Stimulated activated CD8-positive, alpha-beta memory T cell treated with anti-CD3 and anti-CD28 coated beads, Interleukin-15, amount 100 ng/mL, for 24 hours (primary cell): Measurements from ENCODE around the gene ZNF560.
"Not testable (repeated sequence)": the region's sequence is repeated elsewhere in the genome, so short reads cannot be mapped to it uniquely, and the experiment has no call there.

ENCODE experiments used
- DNase-seq: peaks from one replicate; pipeline ENCODE4 v3.0.0-alpha.2; 2020; ENCODE audit warnings: low read depth

ZNF560 gene

DNA sequence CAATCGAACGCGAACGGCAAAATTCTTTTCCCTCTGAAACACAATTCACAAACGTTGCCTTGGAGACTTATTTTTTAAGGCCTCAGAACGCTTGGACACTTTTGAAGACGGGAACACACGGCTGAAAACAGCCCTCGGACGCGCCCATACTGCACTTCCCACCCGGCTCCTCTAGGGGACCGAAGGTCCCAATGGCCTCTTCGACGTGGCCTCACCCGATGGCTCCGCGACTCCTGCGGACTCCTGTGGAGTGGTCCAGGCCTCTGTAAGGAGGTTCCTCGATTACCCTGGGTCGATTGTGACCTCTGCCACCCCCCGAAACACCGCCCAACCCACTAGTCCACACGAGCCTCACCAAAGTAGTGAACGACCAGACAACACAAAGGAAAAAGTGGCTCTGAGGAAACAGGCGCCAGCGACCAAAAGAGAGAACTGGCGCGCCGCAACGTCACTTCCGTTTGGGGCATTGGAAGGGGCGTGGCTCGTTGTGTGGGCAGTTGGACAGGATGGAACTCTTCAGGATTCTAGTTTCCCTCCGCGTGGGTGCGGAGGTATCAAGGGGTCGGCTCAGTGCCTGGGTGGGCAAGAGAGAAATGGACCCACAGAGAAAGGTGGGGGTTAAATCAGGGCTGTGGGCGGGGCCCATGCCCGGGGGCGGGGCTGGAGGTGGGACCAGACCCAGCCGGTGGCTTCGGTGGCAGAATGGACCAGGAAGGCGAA is at the start of gene ZNF560:
Gene ZNF560 (minus strand): TSS at position 434 of the 720 bp plus-strand sequence. CDS start 23,303 bp downstream, outside the sequence.
- no peak for DNase-seq

DNA sequence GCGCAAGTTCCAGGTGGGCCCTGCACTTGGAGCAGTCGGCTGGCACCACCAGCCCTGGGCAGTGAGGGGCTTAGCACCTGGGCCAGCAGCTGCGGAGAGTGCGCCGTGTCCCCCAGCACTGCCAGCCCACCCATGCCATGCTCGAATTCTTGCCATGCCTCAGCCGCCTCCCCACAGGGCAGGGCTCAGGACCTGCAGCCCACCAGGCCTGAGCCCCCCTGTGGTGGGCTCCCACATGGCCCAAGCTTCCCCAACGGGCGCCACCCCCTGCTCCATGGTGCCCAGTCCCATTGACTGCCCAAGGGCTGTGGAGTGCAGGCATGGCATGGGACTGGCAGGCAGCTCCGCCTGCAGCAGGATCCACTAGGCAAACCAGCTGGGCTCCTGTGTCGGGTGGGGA is 49.5 kb upstream of the ZNF560 start:
- DNase-seq = no peak

DNA sequence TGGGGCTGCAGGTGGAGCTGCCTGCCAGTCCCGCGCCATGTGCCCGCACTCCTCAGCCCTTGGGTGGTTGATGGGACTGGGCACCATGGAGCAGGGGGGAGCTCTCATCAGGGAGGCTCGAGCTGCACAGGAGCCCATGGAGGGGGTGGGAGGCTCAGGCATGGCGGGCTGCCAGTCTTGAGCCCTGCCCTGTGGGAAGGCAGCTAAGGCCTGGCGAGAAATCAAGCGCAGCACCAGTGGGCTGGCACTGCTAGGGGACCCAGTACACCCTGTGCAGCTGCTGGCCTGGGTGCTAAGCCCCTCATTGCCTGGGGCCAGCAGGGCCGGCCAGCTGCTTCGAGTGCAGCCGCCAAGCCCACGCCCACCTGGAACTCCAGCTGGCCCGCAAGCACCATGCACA is 42.9 kb upstream of the ZNF560 start:
- DNase-seq = not testable (repeated sequence)

DNA sequence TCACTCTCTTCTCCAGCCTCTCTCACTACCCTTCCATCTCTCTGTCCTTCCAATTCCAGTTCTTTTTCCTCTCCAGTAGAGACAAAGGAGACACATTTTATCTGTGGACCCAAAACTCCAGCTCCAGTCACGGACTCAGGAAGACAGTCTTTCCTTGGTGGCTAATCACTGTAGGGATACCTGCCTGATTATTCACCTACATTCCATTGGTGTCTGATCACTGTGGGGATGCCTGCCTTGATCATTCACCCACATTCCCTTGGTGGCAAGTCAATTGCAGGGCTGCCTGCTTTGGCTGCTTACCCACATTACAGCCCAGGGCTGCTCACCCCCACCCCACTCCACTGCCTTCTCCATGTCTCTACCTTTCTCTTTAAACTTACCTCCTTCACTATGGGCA is 41.5 kb upstream of the ZNF560 start:
- DNase-seq = not testable (repeated sequence)

DNA sequence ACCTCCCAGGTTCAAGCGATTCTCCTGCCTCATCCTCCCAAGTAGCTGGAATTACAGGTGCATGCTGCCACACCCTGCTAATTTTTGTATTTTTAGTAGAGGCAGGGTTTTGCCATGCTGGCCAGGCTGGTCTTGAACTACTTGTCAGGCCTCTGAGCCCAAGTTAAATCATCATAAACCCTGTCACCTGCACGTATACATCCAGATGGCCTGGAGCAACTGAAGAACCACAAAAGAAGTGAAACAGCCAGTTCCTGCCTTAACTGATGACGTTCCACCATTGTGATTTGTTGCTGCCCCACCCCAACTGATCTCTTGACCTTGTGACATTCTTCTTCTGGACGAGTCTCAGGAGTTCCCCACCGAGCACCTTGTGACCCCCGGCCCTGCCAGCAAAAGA is 40.8 kb upstream of the ZNF560 start:
- not testable (repeated sequence) for DNase-seq

DNA sequence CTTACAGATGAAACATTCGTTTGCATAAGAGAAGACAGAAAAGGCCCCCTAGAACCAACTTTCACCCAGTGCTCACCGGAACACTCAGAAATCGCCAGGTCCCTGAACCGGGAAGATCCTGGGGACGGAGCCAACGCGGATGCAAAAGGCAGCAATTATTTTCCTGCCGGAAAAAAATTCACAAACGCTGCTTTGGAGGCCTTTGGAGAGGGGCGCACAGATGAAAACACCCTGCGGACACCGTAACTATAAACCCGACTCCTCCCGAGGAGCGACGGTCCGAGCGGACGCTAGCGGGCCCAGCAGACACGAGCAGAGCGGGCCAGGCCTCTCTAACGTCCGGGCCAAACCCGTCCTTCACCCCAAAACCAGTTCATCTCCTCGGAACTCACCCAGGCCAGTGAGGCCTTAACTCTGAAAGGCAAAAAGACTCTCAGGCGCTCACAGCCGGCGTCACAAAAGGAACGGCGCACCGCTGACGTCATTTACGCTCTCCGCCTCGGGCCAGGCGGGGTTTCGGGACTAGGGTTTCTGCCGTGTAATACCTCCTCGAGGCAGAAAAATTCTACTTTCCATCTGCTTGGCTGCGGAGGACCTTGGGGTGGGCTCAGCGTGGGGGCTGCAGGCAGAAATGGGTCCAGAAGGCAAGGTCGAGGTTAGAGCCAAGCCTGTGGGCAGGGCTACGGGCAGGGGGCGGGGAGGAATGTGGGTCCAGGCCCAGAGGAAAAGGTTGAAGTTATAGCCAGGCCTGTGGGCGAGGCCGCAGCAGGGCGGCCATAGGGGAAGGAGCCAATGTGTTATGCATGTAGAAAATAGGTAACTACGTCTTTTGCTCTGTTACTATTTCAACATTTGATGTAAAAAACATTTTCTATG is 40.0 kb upstream of the ZNF560 start, which contains the start of gene ZNF426:
Gene ZNF426 (minus strand): TSS at position 463 of the 876 bp plus-strand sequence. CDS start 2,413 bp downstream, outside the sequence.
- peak; percentile 71 for DNase-seq

DNA sequence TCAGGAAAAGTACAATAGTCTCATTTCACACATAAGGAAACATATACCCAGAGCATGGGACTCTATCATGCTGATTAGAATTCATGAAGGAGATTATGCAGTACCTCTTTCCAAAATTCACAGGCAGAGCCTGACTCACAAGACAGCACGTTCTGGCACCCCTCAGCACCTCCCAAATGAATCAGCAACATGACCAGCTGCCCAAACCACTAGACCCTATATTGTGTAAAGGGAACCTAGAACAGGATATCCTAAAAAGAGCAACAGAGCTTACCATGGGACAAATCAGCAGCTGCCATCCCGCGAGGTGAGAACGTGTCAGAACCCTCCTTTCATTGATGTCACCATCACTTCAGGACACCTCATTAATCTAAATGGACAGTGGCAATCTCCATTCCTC is 37.5 kb upstream of the ZNF560 start:
- DNase-seq = no peak

DNA sequence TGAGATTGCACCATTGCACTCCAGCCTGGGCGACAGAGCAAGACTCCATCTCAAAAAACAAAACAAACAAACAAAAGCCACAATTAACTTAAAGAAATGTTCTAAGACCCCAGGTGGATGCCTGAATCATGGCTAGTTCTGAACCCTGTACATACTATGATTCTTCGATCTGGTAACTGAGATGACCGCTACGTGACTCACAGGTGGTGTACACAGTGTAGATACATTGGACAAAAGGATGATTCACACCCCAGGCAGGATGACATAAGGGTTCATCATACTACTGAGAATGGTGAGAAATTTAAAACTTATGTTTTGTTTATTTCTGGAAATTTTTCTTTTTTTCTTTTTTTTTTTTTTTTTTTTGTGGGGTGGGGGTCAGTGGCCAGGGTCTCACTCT is 33.5 kb upstream of the ZNF560 start:
- no peak for DNase-seq

DNA sequence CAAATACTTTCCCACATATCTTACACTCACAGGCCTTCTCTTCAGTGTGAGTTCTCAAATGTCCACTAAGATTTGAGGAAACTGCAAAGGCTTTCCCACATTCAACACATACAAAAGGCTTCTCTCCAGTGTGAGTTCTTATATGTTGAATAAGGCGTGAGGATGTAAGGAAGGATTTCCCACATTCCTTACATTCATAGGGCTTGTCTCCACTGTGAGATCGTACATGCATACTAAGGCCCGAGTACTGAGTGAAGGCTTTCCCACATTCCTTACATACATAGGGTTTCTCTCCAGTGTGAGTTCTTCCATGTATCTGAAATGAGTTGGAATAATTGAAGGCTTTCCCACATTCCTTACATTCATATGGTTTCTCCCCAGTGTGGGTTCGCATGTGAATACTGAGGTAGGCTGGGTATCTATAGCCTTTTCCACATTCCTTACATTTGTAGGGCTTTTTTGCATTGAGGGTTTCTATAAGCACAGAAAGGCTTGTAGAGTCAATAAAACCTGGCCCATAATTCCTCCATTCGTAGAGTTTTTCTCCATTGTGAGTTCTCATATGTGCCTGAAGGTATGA is 30.4 kb upstream of the ZNF560 start:
- DNase-seq = no peak

DNA sequence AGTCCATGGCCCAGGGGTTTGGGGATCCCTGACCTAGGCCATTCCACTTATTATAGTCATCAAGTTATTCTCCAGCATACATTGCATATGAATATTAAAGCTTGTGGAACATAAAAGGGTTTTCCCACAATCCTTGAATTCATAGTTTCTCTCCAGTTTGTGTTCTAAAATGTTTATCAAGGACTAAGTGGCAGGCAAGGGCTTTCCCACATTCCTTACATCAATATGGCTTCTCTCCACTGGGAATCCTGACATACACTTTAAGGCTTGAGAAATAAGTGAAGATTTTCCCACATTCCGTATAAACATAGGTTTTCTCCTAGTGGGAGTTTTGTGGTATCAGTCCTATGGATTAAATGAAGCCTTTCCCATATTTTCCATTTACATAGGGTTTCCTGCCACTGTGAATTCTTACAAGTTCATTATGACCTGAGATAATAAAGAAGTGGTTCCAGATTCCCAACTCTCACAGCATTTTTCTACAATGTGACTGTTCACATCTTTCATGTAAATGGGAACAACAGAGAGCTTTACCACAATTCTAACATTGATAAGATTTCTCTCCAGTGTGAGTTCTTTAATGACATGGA is 25.6 kb upstream of the ZNF560 start:
- no peak for DNase-seq

DNA sequence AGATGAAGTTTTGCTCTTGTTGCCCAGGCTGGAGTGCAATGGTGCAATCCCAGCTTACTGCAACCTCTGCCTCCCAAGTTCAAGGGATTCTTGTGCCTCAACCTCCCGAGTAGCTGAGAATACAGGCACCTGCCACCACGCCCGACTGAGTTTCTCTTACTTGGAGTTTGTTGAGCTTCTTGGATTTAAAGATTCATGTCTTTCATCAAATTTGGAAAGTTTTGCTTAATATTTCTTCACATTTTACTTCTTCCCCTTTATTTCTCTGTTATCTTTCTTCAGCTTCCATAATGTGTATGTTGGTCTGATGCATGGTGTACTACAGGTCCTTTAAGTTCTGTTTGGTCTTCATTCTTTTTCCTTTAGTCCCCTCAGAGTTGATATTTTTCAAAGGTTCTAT is 8.9 kb upstream of the ZNF560 start:
- no peak for DNase-seq

DNA sequence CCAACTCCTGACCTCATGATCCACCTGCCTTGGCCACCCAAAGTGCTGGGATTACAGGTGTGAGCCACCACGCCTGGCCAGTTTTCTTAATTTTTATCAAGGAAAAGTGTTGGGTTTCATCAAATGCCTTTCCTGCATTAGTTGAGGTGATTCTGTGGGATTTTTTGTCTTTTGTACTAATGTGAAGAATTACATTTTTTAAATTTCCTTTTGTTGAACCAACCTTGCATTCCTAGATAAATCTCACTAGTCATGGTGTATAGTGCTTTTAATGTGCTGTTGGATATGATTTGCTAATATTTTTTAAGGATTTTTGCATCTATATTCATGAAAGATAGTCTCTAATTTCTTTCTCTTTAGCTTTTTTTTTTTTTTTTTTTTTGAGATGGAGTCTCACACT is 2.4 kb upstream of the ZNF560 start:
- DNase-seq = no peak

DNA sequence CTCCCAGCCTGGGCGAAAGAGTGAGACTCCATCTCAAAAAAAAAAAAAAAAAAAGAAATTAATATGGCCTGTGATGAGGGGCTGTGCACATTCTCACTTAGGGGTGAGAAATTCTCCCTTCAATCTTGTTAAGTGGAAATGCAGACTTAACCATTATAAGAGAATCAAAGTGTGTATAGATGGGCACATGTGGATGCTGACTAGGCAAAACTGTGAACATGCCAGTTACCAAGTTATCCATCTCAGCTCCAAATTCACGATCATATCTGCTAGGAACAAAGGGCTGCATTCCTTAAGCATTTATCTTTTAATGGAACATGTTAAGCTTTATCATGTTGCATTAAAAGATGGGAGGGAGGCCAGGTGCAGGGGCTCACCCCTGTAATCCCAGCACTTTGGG is 4.3 kb downstream of the ZNF560 start:
- no peak for DNase-seq

DNA sequence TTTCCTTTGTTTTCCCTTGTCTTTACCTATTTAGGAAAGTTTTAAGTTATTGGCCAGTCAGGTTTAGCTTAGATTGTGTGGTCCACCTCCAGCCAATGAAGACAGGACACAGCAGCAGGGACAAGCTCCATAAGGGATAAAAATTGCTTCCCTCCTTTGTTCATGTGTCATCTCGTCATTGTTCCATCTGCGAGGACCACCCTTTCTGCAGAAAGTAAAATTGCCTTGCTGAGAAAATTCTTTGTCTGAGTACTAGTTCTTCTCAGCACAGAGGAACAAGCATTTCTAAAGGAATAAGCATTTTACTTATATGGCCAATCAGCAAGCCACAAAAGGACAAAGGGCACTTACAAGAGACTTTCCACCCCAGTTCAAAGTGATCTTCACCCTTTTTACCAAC is 11.4 kb downstream of the ZNF560 start:
- no peak for DNase-seq

DNA sequence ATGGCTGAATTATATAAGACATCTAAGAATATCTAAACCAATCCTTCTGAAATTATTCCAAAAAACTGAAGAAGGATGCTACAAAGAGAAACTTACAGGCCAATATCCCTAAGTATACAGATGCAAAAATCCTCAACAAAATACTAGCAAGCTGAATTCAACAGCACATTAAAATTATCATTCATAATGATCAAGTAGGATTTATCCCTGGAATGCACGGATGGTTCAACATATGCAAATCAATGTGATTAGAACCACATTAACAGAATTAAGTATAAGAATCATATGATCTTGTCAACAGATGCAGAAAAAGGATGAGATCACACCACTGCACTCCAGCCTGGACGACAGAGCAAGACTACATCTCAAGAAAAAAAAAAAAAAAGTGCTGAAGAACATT is 13.3 kb downstream of the ZNF560 start:
- DNase-seq = no peak

DNA sequence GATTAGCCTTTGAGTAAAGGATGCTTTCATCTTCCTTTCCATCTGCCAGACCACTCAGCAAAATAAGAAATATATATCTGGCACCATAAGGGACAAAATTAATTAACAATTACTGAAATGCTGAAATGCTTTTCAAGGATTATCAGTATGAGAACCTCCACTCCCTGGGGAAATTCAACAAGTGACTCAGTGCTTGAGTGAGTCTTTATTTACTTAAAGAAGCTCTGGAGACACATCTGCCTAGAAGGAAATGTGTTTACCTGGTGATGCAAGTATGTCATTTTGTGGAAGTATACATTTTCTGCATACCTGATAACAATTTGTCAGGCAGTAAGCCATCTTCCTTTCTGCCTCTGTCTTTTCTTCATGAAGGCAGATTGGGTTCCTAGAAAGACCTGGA is 23.4 kb downstream of the ZNF560 start:
- no peak for DNase-seq

DNA sequence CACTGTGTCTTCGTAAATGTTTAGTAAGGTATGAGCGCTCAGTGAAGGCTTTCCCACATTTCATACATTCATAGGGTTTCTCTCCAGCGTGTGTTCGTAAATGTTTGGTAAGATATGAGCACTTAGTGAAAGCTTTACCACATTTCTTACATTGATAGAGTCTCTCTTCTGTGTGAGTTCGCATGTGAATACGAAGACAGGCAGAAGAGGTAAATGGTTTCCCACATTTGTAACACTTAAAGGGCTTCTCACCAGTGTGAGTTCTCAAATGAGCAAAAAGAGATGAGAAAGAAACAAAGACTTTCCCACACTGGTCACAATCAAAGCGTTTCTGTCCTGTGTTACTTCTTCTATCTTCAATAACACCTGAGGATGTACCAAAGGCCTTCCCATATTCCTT is 31.3 kb downstream of the ZNF560 start:
- DNase-seq = no peak

DNA sequence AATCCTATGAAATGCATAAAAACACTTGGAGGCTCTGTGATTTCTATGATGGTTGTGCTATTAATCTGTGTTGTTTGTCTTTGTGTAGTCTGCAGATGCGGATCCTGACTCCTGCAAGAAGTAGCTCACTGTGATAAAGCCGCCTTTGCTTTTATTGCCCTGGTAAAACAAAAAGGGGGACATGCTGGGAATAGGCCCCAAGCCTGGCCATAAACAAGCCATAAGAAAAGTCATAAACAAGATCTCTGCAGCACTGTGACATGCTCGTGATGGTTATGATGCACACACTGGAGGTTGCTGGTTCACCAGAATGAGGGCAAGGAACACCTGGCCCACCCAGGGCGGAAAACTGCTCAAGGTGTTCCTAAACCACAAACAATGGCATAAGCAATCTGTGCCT is 36.5 kb downstream of the ZNF560 start:
- no peak for DNase-seq

DNA sequence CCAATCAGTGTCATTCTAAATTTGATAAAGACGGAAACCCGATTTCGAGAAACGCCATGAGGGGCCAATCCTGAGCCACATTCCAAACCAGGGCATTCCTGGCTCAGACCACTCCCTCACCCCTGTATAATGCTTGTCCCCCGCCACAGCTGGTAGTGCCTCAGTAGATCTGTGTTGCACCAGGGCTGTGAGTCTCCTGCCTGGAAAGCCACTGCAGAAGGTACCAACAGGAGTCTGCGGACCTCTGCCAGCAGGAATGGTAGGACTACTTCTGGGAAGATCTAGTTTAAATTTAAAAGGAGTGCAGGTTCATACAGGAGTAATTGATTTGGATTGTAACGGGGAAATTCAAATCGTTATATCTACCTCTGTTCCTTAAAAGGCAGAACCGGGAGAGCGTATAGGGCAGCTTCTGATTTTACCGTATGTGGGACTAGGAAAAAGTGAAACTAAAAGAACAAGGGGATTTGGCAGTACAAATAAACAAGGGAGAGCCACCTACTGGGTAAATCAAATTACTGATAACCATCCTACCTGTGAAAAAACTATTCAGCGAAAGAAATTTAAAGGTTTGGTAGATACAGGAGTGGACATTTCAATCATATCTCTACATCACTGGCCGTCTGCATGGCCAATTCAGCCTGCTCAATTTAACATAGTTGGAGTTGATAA is 42.3 kb downstream of the ZNF560 start:
- no peak for DNase-seq

DNA sequence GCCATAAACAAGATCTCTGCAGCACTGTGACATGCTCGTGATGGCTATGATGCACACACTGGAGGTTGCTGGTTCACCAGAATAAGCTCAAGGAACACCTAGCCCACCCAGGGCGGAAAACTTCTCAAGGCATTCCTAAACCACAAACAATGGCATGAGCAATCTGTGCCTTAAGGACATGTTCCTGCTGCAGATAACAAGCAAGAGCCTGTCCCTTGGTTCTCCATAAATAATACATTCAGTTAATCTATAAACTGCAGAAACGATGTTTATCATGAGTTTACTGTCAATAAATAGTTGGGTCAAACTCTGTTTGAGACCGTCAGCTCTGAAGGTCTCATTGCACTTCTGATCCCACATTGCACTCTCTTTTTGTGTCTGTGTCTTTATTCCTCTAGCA is 44.5 kb downstream of the ZNF560 start:
- DNase-seq = no peak

DNA sequence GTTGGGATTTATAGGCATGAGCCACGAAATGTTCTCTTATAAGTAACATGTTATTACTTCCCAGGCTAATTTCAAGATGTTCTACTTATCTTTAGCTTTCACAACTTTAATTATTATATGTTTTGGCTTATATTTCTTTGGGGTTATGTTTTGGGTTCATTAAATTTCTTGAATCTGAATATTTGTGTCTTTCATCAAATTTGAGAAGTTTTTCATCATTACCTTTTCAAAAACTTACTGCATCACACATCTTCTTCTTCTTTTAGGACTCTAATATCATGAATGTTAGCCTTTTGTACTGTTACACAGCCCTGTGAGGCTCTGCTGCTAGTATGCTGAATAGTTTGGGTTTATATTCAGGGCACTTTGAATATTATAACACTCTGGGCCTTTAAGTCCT is 53.4 kb downstream of the ZNF560 start:
- DNase-seq = no peak

DNA sequence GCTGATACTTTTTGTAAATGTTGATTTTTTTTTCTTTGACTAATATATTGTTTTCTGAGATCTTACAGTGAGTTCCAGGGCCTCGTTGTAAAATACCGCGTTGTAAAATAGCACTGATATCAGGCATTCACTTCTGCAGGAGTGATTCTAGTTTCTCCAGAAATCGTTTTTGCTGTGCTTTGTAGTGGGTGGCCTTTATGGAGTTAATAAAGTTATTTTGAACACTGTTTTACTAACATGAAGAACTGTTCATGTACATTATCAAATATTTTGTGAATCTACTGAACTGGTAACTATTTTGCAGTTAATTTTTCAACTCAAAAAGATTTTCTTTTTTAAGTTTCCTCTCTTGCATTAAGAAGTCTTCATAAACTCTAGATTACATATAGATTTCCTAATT is 62.1 kb downstream of the ZNF560 start:
- no peak for DNase-seq
